Stimulated activated CD4-positive, alpha-beta T cell treated with anti-CD3 and anti-CD28 coated beads, Interleukin-4, amount 100 ng/mL, for 24 hours (primary cell): ENCODE results near the gene PGBD5.
A peak's percentile ranks its signal among the peaks of the same experiment; 100 is the strongest.

Source experiments
- DNase-seq: peaks from one replicate; pipeline ENCODE4 v3.0.0-alpha.2; 2020

The PGBD5 gene

GRCh38 chr1:230321341-230321740 is 104.8 kb downstream of the PGBD5 start:
- DNase-seq = no peak

DNA sequence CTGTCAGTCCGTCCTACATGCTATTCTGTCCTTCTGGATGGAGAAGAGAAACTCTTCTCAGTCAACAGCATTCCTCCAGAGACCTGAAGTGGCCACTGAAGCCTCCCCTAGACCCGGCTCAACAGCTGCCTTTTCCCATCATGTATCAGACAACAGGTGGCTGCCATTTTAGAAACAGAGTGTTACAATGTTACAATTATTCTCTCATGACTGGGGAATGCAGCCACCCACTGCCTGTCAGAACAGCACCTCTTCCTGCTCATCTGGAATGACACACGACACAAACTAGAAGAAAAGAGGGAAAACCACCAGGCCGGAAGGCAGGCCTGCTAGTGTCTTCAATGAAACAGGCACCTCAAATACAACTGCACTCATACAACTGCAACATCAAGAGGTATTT is 105.3 kb downstream of the PGBD5 start:
- no peak for DNase-seq

- no peak for DNase-seq
Observed at GRCh38 chr1:230319014-230319747, 107.0 kb downstream of the PGBD5 start.

DNA sequence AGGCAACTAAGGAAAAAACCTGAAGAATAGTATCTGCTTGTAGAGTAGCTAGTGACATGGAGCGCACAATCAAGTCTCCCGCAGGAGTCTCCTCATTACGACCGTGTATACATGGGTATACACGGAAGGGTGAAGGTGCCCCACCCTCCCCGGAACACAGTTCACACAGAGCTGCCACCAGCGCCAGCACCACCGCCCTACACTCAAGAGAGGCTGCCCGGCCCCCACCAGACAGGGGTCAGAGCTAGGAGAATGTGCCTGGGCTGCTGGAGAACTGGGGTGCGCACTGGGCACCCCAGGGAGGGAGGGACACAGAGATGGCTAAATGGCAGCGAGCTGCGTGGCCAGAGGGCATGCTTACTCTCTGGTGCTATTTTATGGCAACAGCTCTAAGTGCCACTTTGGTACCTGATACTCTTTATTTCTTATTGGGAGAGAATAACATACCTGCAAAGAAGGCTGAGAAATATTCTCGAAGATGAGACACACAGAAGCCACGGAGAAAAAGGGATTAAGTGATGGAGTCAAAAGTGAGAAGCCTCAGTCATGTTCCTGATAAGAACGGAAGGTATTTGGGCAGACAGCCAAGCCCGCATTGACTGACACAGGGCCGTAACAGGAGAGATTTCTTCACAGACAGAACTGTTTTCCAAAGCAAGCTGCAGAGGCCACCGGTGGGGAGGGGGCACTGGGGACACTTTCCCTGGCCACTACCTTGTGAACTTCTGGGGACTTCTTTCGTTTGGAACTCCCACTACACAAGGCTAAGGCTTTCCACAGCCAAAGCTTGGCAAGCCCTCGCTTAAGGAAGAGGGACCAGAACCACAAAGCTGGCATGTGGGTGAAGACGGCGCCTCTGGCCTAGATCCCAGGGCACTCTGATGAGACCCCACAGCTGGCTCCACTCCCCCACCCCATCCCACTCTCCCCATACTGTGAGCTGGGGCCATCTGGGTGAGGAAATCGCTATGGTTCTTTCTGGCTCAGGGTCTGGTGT is 108.0 kb downstream of the PGBD5 start:
- DNase-seq = no peak

DNA sequence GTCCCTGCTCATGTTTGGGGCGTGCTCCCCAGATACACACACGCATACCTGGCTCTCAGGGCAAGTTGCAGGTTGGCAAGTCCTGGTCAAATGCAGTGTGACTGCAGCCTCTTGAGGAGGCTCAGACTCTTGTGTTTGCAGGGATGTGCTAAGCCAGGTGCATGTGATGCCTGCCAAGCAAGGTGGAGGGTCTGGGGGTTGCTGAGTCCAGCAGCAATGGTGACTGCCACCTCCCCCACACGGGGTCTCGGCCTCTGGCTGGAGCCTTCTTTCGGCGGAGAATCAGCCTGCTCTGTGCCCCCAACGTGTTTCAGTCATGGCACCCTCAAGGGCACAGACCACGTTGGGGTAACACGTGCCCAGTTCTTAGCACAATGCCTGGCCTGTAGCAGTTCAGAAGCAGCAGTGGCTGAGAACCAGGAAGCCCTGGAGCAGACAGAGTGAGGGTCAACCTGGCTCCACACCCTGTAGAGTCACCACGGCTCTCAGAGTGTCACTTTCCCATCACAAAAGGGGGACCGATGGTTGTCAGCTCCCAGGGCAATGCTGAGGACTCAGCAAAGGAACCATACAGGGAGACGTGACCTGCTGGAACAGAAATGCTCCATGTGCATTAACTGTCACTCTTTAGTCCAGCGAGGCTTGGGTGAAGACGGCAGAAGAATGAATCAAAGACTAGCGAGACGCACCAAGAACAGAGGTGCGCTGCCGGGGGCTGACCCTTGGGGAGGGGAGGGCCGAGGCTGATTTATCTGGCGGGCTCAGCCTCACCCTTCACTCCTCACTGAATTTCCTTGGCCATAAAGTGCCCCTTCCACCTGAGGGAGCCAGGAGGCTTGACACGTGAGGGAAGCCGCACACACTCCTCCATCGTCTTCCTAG is 109.0 kb downstream of the PGBD5 start:
- no peak for DNase-seq

DNA sequence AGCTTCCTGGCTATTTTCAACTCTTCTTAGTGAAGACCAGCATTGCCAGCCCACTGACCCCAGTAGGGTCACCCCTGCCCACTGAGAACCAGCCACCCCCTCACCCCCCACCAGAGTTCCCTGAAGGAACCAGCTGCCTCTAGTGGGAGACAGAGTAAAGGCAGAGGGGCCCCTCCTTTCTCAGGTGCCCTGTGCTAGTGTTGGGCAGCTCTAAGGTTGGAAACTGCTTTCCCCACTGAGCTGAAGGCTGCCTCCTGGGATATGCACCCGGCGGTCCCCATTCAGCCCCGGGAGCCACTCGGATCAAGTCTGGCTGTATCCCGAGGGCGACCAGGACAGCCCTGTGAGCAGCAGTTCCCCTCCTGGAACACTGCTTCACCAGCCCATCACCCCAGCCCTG is 111.0 kb downstream of the PGBD5 start:
- no peak for DNase-seq

- DNase-seq = no peak
Observed at GRCh38 chr1:230314142-230314470, 112.0 kb downstream of the PGBD5 start.

DNA sequence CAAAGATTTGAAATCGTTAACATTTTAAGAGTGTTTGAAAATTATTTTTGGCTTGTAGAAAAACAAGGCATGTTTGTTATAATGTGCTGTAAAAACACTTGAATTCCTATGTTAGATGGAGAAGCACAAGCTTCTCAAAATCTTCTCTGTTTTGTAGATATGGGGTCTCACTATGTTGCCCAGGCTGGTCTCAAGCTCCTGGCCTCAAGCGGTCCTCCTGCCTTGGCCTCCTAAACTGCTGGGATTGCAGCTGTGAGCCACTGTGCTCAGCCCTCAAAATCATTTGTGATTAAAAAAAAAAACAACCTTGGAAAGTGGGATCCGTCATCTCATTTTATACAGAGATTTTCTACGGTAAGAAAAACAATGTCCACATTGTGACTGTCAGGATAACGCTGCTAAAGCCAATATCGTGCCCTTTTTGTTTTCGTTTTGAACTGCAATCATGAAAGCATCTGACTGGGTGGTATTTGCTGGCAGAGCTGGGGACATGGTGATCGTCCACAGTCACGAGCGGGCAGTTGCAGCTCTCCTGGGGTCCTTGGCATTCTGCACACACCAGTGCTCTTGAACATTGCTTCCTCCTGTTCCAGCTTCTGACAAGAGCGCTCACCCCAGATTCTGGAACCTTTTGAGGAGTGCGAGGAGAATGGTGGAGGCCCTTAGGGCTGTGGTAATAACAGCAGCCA is 112.5 kb downstream of the PGBD5 start:
- no peak for DNase-seq

DNA sequence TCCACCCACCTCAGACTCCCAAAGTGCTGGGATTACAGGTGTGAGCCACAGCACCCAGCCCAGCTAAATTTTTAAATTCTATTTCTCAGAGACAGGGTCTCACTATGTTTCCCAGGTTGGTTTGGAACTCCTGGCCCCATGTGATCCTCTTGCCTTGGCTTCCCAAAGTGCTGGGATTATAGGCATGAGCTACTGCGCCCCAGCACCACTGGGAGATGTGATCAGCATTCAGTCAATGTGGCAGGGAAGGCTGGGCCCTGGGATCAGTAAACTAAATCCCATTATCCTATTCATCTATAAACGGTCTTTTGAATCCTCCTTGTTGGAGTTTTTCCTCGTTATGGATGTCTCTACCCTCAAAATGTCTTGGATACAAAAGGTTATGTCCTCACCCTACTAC is 113.5 kb downstream of the PGBD5 start:
- no peak for DNase-seq

DNA sequence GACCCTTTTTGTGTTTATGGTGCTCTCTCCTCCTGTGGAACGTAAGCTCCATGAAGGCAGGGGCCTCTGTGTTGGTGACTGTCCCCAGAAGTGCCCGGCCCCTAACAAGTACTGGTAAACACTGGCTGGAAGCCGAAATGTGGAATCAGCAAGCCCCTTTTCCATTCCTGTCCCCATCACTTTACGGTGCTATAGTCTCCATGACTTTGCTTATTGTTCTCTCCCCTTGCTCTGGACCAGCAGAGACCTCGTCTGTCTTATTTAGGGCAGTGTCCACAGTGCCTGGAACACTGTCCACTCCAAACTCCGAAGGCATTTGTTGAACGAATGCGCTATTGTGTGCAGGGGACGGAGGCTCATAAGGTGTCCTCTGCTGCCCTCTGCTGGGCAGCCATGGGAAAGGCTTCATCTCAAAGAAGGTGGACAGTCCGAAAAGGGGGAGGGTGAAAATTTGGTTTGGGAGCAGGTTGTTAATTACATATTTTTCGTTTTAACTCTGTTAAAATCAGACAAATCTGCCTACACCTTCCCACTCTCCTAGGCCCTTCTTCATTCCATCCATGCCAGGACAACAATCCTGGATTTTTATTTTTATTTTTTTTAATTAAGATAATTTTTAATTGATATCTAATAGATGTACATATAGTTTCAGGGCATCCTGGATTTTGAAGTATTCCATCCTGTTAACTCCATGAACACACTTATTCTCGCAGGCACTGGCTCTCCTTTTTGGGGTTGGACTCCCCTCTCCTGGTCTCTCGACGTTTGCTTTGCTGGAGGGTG is 115.6 kb downstream of the PGBD5 start:
- peak; percentile 68 for DNase-seq

- DNase-seq = no peak
Observed at GRCh38 chr1:230309646-230310177, 116.4 kb downstream of the PGBD5 start.

GRCh38 chr1:230308821-230309220 is 117.3 kb downstream of the PGBD5 start:
- no peak for DNase-seq

DNA sequence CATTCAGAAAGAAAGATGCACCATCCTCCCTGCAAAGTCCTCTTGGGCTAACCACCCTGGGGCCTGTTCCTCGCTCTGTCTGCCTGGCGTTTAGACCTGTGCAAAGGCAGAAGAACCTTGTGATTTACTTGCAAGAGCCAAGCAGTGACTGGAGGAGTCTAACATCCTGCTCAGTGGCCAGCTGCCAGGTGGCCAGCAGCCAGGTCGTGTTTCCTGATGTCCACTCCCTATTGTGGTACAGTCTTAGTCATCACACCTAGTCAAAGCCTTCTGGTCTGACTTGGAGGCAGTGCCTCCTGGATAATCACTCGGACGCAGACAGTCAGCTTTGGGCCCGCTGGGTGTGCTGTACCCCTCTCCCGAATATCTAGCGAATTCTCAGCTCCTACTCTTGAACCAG is 118.1 kb downstream of the PGBD5 start:
- no peak for DNase-seq

GRCh38 chr1:230307213-230307612 is 118.9 kb downstream of the PGBD5 start:
- DNase-seq = no peak

DNA sequence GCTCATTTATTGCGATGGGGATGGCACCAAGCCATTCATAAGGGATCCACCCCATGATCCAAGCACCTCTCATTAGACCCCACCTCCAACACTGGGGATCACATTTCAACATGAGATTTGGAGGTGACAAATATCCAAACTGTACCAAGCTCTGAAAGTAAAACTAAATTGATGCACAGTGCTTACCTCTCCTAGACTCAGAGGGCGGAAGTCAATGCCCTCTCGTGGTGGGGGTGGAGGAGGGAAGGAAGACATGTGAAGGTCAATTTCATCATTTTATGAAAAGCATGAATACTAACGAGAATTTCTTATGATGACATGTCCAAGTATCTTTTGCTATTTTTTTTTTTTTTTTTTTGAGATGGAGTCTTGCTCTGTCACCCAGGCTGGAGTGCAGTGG is 120.0 kb downstream of the PGBD5 start:
- peak; percentile 44 for DNase-seq

- no peak for DNase-seq
Observed at GRCh38 chr1:230303822-230304221, 122.3 kb downstream of the PGBD5 start.

GRCh38 chr1:230303069-230303468 is 123.1 kb downstream of the PGBD5 start:
- no peak for DNase-seq

- no peak for DNase-seq
Observed at GRCh38 chr1:230301822-230302221, 124.3 kb downstream of the PGBD5 start.

DNA sequence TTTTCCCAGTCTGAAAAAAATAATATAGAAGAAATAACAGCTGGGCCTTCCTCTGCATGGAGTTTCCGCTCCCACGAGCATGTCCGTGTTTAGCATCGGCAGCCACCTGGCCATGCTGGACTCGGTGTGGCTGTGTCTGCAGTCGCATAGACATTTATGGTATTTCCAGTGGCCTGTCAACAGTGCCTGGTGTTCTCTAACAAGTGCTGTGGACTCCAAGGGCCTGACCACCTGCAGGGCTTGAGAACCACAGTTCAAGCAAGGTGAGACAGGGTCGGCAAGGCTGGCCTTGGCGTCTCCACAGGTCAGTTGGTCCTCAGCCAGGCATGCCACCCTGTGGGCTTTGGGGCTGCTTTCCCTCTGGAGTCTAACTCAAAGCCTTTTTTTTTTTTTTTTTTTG is 124.8 kb downstream of the PGBD5 start:
- no peak for DNase-seq

- DNase-seq = no peak
Observed at GRCh38 chr1:230300322-230301301, 125.5 kb downstream of the PGBD5 start.
